ENCODE data around the gene MEF2C.

DNA sequence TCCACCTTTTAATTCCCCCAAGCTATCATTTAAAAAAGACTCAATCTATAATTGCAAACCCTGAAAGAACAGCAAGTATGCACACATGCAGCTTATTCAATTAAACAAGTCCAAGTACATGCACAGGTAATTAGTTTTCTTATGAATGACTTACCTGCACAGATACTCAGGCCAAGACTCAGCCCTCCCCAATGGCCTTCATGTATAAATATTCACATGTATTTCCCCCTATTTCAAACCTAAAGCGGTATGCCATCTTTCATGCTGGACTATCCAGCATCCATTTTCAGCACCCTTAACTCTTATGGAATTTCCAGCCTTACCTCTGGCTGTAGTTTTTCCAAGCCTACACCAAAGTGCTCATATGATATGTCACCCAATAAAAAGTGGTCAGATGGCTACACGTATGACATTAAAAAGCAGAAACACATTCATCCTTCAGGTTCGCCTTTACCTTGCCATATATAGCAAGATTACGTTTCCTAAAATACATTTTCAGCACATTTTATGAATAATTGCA is 205.5 kb downstream of the MEF2C start:
- no peak for TF ChIP-seq YY1 (IDR thresholded peaks at IDR 0.05; ENCODE audit: extremely low read depth, insufficient replicate concordance, low read depth, low read length)
- TF ChIP-seq ZNF274 (IDR thresholded peaks at IDR 0.05; ENCODE audit: low read depth, low read length): no peak
- no peak for TF ChIP-seq POLR2A (IDR thresholded peaks at IDR 0.05; ENCODE audit: borderline replicate concordance, extremely low read depth, insufficient read depth, insufficient read length)
- TF ChIP-seq, protein P1, sequence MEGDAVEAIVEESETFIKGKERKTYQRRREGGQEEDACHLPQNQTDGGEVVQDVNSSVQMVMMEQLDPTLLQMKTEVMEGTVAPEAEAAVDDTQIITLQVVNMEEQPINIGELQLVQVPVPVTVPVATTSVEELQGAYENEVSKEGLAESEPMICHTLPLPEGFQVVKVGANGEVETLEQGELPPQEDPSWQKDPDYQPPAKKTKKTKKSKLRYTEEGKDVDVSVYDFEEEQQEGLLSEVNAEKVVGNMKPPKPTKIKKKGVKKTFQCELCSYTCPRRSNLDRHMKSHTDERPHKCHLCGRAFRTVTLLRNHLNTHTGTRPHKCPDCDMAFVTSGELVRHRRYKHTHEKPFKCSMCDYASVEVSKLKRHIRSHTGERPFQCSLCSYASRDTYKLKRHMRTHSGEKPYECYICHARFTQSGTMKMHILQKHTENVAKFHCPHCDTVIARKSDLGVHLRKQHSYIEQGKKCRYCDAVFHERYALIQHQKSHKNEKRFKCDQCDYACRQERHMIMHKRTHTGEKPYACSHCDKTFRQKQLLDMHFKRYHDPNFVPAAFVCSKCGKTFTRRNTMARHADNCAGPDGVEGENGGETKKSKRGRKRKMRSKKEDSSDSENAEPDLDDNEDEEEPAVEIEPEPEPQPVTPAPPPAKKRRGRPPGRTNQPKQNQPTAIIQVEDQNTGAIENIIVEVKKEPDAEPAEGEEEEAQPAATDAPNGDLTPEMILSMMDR (IDR thresholded peaks at IDR 0.05 in 2 of 3, conservative IDR thresholded peaks at IDR 0.05 in 1 of 3; ENCODE audit: borderline replicate concordance in 1 of 3, insufficient read depth in 1 of 3, low read depth in 2 of 3, low read length in 2 of 3): no peak
